ENCODE data around the gene IPO7.

The IPO7 gene

DNA sequence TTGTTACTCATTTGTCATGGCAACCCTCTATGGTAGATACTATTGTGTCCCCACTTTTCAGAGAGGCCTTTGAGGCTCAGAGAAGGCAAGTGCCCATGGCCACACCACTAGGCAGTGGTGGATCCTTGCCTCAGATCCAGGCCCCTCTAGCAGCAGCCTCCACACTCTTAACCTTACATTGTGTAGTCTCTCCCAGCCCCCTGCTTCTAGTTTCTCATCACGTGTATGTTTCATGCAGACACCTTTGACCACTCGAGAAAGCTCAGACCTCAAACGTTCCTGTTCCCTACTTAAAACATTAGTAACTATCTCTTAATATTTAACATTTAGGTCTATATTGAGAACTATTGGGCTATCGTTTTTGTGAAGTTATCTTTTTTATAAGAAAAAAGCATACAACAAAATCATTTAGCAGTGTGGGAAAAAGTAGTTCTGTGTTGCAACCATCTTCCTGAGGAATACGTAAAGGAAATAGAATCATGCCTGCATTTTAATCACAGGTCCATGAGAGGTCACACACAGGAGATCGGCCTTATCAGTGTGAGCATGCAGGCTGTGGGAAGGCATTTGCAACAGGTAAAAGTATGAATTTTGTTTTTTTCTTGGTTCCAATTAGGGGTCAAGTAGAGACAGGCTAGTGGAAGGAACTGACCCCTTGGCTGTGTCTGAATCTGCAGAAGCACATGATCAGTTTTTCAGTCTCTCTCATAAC lies 111.5 kb downstream of the IPO7 start:
- no peak for DNase-seq

Data from activated CD8-positive, alpha-beta memory T cell treated with anti-CD3 and anti-CD28 coated beads for 24 hours (primary cell).